BLaER1 treated with 17β-estradiol and CSF1 and Interleukin-3, amounts not matched to agents 10 nM and 100 nM (cell line): ENCODE results near the gene NEURL1.
A peak's percentile ranks its signal among the peaks of the same experiment; 100 is the strongest.

Experiments
- H3K27ac ChIP-seq, 11 experiments: shearing (Covaris generic); formaldehyde crosslinking; 2 replicates each; pipeline ENCODE4 v1.8.1; 2022
- H3K27me3 ChIP-seq, 11 experiments: shearing (Covaris generic); formaldehyde crosslinking; 2 replicates each; pipeline ENCODE4 v1.8.1; 2022
- H3K36me3 ChIP-seq, 11 experiments: shearing (Covaris generic); formaldehyde crosslinking; 2 replicates each; pipeline ENCODE4 v1.8.1; 2022
- H3K4me1 ChIP-seq, 10 experiments: shearing (Covaris generic); formaldehyde crosslinking; 2 replicates each; pipeline ENCODE4 v1.8.1; 2022
- H3K4me2 ChIP-seq, 11 experiments: shearing (Covaris generic); formaldehyde crosslinking; 2 replicates each; pipeline ENCODE4 v1.8.1; 2022
- H3K4me3 ChIP-seq, 10 experiments: shearing (Covaris generic); formaldehyde crosslinking; 2 replicates each; pipeline ENCODE4 v1.8.1; 2022
- H3K9ac ChIP-seq, 11 experiments: shearing (Covaris generic); formaldehyde crosslinking; 2 replicates each; pipeline ENCODE4 v1.8.1; 2022
- H3K9me3 ChIP-seq, 11 experiments: shearing (Covaris generic); formaldehyde crosslinking; replicated peaks in 1 of 11; 2 replicates each; pipeline ENCODE4 v1.8.1; 2022
- H4K20me1 ChIP-seq, 11 experiments: shearing (Covaris generic); formaldehyde crosslinking; 2 replicates each; pipeline ENCODE4 v1.8.1; 2022
- Cebpa-rat ChIP-seq, 11 experiments: shearing (Covaris generic); IDR thresholded peaks; 2 replicates each; pipeline ENCODE4 v1.8.1; 2022

NEURL1 gene

DNA sequence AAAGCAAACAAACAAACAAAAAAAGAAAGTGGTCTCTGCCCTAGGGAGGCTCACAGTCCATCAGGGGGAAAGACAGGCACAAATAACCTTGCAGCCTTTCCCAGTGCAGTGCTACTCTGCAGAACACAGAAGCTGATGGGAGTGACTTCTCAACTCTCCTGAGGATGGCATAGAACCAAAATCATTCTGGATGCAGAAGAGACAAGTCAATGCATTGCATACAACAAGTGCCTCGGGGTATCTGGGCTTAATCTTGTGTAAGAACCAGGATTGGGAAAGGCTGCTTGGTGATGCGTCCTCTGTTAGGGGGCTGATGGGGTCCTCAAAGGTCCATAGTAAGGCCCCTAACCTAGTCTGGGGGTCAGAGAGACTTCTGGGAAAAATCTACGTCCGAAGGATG lies 68.9 kb downstream of the NEURL1 start:
- no peak overlapping the region for H3K4me2 ChIP-seq
- no peak overlapping the region for H3K27ac ChIP-seq
- peaks cover 0 to 10% (median 6%) of the 10 kb centered on the region in 11 experiments; a peak in 12 of 22 replicates for H3K9me3 ChIP-seq
- H3K4me3 ChIP-seq, result no peak overlapping the region
- peaks cover 0 to 3% (median 0%) of the 10 kb centered on the region in 11 experiments; a peak in 4 of 22 replicates for H3K27me3 ChIP-seq
- peaks cover 0 to 12% (median 0%) of the 10 kb centered on the region in 11 experiments; a peak in 6 of 22 replicates for H4K20me1 ChIP-seq
- H3K36me3 ChIP-seq, result no peaks in the 10 kb centered on the region
- no peak for TF ChIP-seq Cebpa-rat (IDR thresholded peaks at IDR 0.05)
- H3K9ac ChIP-seq, result no peak overlapping the region
- peaks cover 15 to 37% (median 22%) of the 10 kb centered on the region in 10 experiments for H3K4me1 ChIP-seq

DNA sequence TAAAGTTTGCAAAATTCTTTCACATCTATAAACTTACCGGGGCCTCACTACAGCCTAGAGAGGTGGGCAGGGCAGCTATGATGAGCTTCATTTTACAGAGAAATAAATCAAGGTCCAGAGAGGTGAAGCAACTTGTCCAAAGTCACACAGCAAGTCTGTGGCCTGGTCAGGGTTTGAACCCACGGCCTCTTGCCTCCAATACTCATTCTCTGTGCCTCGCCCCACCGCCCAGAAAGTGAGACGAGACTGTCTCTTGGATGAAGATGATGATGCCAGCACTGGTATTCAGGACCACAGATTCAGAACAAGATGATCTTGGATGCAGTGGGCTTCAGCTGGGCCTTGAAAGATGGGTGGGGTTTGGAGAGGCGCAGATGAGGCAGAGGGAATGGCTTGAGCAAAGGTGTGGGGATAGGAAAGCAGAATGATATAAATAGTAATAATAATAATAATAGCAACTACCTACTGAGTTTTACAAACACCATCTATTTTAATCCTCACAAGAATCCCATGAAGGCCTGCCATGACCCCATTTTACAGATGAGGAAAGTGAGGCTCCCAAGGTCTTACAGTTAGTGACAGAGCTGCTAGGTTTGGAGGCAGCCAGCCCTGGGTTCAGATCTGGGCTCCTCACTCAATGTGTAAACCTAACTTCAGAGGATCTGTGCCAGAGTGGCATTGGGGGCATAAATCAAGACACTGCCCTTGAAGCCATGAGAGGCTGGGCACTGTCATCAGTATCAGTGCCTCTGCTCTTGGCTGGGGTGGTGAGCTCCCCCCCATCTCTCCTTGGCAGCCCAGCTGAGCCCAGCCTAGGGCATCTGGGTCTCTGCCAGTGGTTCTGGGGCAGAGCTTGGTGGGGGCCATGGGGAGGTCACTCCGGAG lies 70.0 kb downstream of the NEURL1 start:
- H3K4me1 ChIP-seq, result peaks cover 9 to 26% (median 12%) of the 10 kb centered on the region in 10 experiments
- H3K4me2 ChIP-seq, result no peak overlapping the region
- no peaks in the 10 kb centered on the region for H3K36me3 ChIP-seq
- H4K20me1 ChIP-seq, result peaks cover 0 to 10% (median 0%) of the 10 kb centered on the region in 11 experiments; a peak in 6 of 22 replicates
- no peak overlapping the region for H3K9ac ChIP-seq
- no peak overlapping the region for H3K4me3 ChIP-seq
- peaks cover 0 to 10% (median 6%) of the 10 kb centered on the region in 11 experiments; a peak in 12 of 22 replicates for H3K9me3 ChIP-seq
- H3K27ac ChIP-seq, result no peak overlapping the region
- no peaks in the 10 kb centered on the region for H3K27me3 ChIP-seq
- no peak for TF ChIP-seq Cebpa-rat (IDR thresholded peaks at IDR 0.05)

DNA sequence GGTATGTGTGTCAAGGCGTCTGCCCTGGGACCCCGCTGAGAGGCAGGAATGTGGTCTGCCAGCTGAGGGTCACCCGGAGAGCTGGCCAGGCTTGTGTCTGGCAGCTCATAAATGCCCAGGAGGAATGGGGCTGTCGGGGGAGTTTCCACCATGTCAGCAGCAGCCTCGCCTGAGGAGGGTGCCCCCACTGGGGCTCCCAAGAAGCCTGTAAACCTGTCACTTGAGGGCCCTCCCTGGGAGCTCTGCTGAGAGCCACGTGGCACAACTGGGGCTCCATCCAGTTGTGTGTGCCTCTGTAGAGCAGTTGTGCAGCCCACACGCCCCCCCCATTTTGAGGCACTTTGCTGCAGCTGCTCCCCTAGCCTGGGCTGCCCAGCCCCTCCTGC lies 70.6 kb downstream of the NEURL1 start:
- TF ChIP-seq Cebpa-rat (IDR thresholded peaks at IDR 0.05), result no peak
- Histone ChIP-seq H3K27me3 (no peaks in the 10 kb centered on the region), H3K9me3 (peaks cover 0 to 10% (median 6%) of the 10 kb centered on the region in 11 experiments; a peak in 12 of 22 replicates)

DNA sequence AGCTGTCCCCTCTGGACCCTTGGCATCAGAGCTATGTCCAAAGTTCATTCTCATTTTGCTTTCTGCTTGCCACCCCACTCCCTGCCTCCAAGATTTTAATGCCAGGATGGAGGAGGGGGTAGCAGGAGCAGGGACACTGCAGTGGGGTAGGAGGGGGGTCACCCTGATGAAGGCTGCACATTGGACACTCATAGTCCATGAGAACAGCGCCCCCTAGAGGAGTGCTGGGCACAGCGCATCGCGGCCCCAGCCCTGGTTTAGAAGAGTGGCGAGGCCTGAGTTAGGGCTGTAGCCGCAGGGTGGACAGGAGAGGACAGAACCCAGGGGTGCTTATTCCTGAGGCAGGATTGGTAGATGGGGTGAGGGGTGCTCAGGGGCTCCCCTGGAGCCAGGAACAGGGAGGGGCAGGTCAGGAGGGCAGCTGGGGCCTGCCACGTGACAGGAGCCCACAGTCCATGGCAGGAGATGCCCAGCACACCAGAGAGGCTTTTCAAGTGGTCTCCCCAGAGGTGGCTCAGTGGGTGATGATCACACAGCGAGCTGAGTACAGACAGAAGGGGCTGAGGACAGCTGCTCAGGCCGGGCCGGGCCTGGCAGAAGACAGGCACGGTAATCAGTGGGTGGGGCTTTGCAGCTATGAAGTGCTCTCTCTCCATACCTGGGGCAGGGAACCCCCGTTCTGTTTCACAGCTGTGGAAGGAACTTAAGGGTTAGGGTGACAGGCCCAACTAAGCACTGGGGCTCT lies 71.4 kb downstream of the NEURL1 start:
- Histone ChIP-seq H3K4me3 (no peak overlapping the region), H3K9me3 (peaks cover 0 to 10% (median 6%) of the 10 kb centered on the region in 11 experiments; a peak in 12 of 22 replicates), H3K27ac (no peak overlapping the region), H3K36me3 (no peaks in the 10 kb centered on the region), H3K4me2 (no peak overlapping the region), H4K20me1 (no peaks in the 10 kb centered on the region; a peak in 1 of 22 replicates), H3K4me1 (peaks cover 0 to 17% (median 2%) of the 10 kb centered on the region in 10 experiments; a peak in 5 of 20 replicates), H3K9ac (no peak overlapping the region), H3K27me3 (no peaks in the 10 kb centered on the region)
- no peak for TF ChIP-seq Cebpa-rat (IDR thresholded peaks at IDR 0.05)

More for the DNA sequence above, 70.6 kb downstream of the NEURL1 start:
- Histone ChIP-seq H3K4me2 (no peak overlapping the region), H3K4me3 (no peak overlapping the region), H3K36me3 (no peaks in the 10 kb centered on the region), H4K20me1 (peaks cover 0 to 3% (median 0%) of the 10 kb centered on the region in 11 experiments; a peak in 3 of 22 replicates), H3K27ac (no peak overlapping the region), H3K9ac (no peak overlapping the region), H3K4me1 (peaks cover 3 to 19% (median 6%) of the 10 kb centered on the region in 10 experiments)

DNA sequence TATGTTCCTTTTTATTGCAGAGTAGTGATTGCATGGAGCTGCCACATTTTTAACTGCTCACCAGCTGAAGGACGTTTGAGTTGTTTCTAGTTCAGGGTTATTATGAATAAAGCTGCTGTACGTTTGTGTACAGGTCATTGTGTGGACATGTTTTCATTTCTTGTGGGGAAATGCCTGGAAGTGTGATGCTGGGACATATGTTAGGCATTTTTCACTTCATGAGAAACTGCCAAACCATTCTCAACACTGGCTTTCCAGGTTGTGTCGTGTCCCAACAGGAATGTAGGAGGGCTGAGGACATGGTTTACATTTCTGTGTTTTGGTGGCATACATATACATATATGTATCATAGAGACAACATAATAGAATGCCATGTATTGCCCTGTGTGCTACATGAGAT lies 73.0 kb downstream of the NEURL1 start:
- Histone ChIP-seq H3K9me3 (no peaks in the 10 kb centered on the region), H3K27ac (no peak overlapping the region), H3K4me1 (peaks cover 0 to 6% (median 0%) of the 10 kb centered on the region in 10 experiments; a peak in 2 of 20 replicates), H3K4me2 (no peak overlapping the region), H3K36me3 (no peaks in the 10 kb centered on the region), H3K9ac (no peak overlapping the region), H3K27me3 (no peaks in the 10 kb centered on the region), H3K4me3 (no peak overlapping the region), H4K20me1 (no peaks in the 10 kb centered on the region; a peak in 1 of 22 replicates)
- TF ChIP-seq Cebpa-rat (IDR thresholded peaks at IDR 0.05), result no peak

DNA sequence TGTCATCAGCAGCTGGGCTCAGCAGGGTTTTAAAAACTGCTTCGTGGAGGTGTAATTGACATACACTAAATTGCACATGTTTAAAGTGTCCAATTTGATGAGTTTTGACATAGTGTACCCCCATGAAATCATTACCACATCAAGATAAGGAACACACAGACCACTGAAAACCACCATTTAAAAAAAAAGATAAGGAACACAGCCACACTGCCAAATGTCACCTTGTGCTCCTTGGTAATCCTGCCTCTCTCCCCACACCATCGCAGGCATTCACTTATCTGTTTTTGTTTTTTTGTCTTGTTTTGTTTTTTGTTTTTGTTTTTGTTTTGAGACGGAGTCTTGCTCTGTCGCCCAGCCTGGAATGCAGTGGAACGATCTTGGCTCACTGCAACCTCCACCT lies 75.0 kb downstream of the NEURL1 start:
- Histone ChIP-seq H3K4me3 (no peak overlapping the region), H3K9ac (no peak overlapping the region), H3K9me3 (no peaks in the 10 kb centered on the region), H3K27me3 (no peaks in the 10 kb centered on the region), H3K4me2 (no peak overlapping the region), H3K4me1 (peaks cover 0 to 11% (median 2%) of the 10 kb centered on the region in 10 experiments; a peak in 4 of 20 replicates), H3K36me3 (no peaks in the 10 kb centered on the region), H3K27ac (no peak overlapping the region), H4K20me1 (no peaks in the 10 kb centered on the region; a peak in 1 of 22 replicates)
- no peak for TF ChIP-seq Cebpa-rat (IDR thresholded peaks at IDR 0.05)

DNA sequence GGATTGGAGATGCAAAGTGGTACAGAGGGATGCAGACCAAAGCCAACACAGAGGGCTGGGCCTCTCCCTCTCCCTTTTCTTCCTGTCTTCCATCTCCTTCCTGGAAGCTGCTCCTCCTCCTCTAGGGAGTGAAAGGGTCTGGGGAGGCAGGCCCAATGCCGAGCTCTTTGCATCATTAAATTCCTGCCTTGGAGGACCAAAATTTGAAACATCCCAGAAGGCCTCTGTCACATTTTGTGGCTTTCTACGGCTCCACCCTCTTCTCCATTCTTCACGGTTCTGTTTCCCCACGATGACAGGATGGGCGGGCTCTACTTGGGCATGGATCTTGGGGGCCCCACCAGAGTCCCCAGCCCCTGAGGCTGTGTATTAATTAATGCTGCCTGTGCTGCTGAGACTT lies 76.4 kb downstream of the NEURL1 start:
- no peaks in the 10 kb centered on the region for H3K36me3 ChIP-seq
- H3K4me3 ChIP-seq, result no peak overlapping the region
- peaks cover 0 to 6% (median 2%) of the 10 kb centered on the region in 10 experiments; a peak in 4 of 20 replicates for H3K4me1 ChIP-seq
- TF ChIP-seq Cebpa-rat (IDR thresholded peaks at IDR 0.05), result no peak
- no peak overlapping the region for H3K27ac ChIP-seq
- H3K27me3 ChIP-seq, result no peaks in the 10 kb centered on the region
- no peaks in the 10 kb centered on the region for H4K20me1 ChIP-seq
- no peak overlapping the region for H3K9ac ChIP-seq
- no peaks in the 10 kb centered on the region for H3K9me3 ChIP-seq
- H3K4me2 ChIP-seq, result peak overlapping the region in 2 of 11 experiments; percentile 20 to 38; a peak in 2 of 22 replicates

DNA sequence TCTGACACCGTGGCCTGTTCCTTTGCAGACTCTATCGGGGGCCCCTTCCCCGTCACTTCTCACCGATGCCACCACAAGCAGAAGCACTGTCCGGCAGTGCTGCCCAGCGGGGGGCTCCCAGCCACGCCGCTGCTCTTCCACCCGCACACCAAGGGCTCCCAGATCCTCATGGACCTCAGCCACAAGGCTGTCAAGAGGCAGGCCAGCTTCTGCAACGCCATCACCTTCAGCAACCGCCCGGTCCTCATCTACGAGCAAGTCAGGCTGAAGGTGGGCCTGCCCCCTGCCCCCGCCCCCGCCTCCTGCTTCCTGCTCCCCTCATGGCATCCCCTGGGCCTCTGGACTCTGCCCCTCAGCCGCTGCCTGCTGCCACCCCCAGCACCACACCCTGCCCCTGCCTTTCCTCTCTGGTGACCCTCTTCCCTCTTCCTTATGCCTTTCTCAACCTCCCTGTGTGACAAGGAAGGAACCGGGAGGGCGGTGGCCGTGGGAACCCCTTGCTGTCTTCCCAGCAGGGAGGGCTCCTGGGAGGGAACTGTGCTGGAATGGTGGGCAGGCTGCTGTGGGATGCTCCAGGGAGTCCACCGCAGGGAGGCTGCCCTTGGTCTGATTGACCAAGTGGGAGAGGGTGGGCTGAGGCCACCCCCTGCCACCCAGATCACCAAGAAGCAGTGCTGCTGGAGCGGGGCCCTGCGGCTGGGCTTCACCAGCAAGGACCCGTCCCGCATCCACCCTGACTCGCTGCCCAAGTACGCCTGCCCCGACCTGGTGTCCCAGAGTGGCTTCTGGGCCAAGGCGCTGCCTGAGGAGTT lies 77.5 kb downstream of the NEURL1 start:
- no peaks in the 10 kb centered on the region for H4K20me1 ChIP-seq
- no peak overlapping the region for H3K9ac ChIP-seq
- TF ChIP-seq Cebpa-rat (IDR thresholded peaks at IDR 0.05), result no peak
- no peaks in the 10 kb centered on the region for H3K9me3 ChIP-seq
- no peak overlapping the region for H3K4me3 ChIP-seq
- no peak overlapping the region for H3K27ac ChIP-seq
- peaks cover 0 to 15% (median 8%) of the 10 kb centered on the region in 10 experiments; a peak in 12 of 20 replicates for H3K4me1 ChIP-seq
- H3K4me2 ChIP-seq, result no peak overlapping the region
- H3K36me3 ChIP-seq, result no peaks in the 10 kb centered on the region
- no peaks in the 10 kb centered on the region for H3K27me3 ChIP-seq
